ENCODE data around the gene OR8H2.
"Not testable (repeated sequence)": the region's sequence is repeated elsewhere in the genome, so short reads cannot be mapped to it uniquely, and the experiment has no call there.

OR8H2 gene, protein sequence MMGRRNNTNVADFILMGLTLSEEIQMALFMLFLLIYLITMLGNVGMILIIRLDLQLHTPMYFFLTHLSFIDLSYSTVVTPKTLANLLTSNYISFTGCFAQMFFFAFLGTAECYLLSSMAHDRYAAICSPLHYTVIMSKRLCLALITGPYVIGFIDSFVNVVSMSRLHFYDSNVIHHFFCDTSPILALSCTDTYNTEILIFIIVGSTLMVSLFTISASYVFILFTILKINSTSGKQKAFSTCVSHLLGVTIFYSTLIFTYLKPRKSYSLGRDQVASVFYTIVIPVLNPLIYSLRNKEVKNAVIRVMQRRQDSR

GRCh38 chr11:56103210-56103737 lies at the start of gene OR8H2:
TSS of gene OR8H2 (plus strand) at chr11:56103687. CDS start at chr11:56105043, 1,356 bp downstream.
- TF ChIP-seq, protein P1, sequence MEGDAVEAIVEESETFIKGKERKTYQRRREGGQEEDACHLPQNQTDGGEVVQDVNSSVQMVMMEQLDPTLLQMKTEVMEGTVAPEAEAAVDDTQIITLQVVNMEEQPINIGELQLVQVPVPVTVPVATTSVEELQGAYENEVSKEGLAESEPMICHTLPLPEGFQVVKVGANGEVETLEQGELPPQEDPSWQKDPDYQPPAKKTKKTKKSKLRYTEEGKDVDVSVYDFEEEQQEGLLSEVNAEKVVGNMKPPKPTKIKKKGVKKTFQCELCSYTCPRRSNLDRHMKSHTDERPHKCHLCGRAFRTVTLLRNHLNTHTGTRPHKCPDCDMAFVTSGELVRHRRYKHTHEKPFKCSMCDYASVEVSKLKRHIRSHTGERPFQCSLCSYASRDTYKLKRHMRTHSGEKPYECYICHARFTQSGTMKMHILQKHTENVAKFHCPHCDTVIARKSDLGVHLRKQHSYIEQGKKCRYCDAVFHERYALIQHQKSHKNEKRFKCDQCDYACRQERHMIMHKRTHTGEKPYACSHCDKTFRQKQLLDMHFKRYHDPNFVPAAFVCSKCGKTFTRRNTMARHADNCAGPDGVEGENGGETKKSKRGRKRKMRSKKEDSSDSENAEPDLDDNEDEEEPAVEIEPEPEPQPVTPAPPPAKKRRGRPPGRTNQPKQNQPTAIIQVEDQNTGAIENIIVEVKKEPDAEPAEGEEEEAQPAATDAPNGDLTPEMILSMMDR (IDR thresholded peaks at IDR 0.05; ENCODE audit: low read depth, low read length) = no peak
- DNase-seq (ENCODE audit: low read depth, low spot score) = no peak
- H3K4me3 ChIP-seq (ENCODE audit: low read depth, low read length) = no peak within 1 kb of the TSS
- in situ Hi-C loops (cut with HindIII; ENCODE audit: low sequenced_read_pairs) = no loop called here

GRCh38 chr11:56056366-56056765 lies 47.1 kb upstream of the OR8H2 start:
- in situ Hi-C loops (cut with HindIII; ENCODE audit: low sequenced_read_pairs); H3K4me3 ChIP-seq (ENCODE audit: low read depth, low read length); DNase-seq (ENCODE audit: low read depth, low spot score): not testable (repeated sequence)

GRCh38 chr11:56057661-56058237 lies 45.7 kb upstream of the OR8H2 start:
- in situ Hi-C loops (cut with HindIII; ENCODE audit: low sequenced_read_pairs); H3K4me3 ChIP-seq (ENCODE audit: low read depth, low read length); DNase-seq (ENCODE audit: low read depth, low spot score): not testable (repeated sequence)

- DNase-seq (ENCODE audit: low read depth, low spot score); H3K4me3 ChIP-seq (ENCODE audit: low read depth, low read length); in situ Hi-C loops (cut with HindIII; ENCODE audit: low sequenced_read_pairs): not testable (repeated sequence)
Measured at GRCh38 chr11:56058260-56058780, 45.2 kb upstream of the OR8H2 start.

- no peak overlapping the region for H3K4me3 ChIP-seq (ENCODE audit: low read depth, low read length)
- TF ChIP-seq, protein P1 (IDR thresholded peaks at IDR 0.05; ENCODE audit: low read depth, low read length) = no peak
- DNase-seq (ENCODE audit: low read depth, low spot score) = no peak
- in situ Hi-C loops (cut with HindIII; ENCODE audit: low sequenced_read_pairs) = no loop called here
Measured at GRCh38 chr11:56066980-56067379, 36.5 kb upstream of the OR8H2 start.

DNA sequence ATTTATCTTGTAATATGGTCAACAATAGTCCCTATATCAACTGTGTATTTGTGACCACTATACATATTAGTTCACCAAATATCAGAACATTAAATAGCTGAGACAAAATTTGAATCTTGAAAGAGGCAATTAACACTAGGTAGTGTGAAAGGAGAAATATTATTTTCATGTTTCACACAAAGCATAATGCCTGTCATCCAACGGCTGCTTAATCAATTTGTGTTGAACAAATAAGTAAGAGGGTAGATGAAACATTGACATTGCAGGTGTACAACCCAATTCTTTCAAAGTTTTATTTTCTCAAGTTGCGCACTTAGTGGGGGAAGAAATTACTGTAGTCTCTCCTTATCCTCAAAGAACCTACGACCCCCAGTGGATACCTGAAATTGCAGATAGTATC lies 13.8 kb upstream of the OR8H2 start:
- no peak for DNase-seq (ENCODE audit: low read depth, low spot score)
- TF ChIP-seq, protein P1 (IDR thresholded peaks at IDR 0.05; ENCODE audit: low read depth, low read length) = no peak
- in situ Hi-C loops (cut with HindIII; ENCODE audit: low sequenced_read_pairs) = no loop called here
- H3K4me3 ChIP-seq (ENCODE audit: low read depth, low read length) = no peak overlapping the region

DNA sequence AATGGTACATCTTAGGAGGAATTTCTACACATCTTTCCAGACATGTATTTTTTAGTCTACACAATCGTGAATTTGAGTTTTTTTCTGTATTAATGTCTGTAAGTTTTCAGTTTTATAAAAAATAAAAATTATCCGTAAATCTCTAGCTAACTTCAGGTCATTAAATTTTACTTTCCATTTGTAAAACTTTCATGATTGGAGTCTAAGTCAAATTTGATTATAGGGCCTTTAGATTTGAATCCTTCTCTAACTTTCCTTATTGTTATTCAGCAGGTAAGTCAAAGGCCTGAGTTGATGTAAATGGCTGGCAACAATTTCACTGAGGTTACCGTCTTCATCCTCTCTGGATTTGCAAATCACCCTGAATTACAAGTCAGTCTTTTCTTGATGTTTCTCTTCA lies 10.5 kb upstream of the OR8H2 start, which contains the start of gene OR8I2:
Gene OR8I2, plus strand, starts transcription at position 301 of the 400 bp plus-strand sequence. Its CDS starts 0 bp downstream, at position 301.
- in situ Hi-C loops (cut with HindIII; ENCODE audit: low sequenced_read_pairs) = no loop called here
- no peak for DNase-seq (ENCODE audit: low read depth, low spot score)
- no peak within 1 kb of the TSS for H3K4me3 ChIP-seq (ENCODE audit: low read depth, low read length)
- TF ChIP-seq, protein P1 (IDR thresholded peaks at IDR 0.05; ENCODE audit: low read depth, low read length) = no peak

- in situ Hi-C loops (cut with HindIII; ENCODE audit: low sequenced_read_pairs) = no loop called here
- TF ChIP-seq, protein P1 (IDR thresholded peaks at IDR 0.05; ENCODE audit: low read depth, low read length) = no peak
- H3K4me3 ChIP-seq (ENCODE audit: low read depth, low read length) = no peak within 1 kb of the TSS
- no peak for DNase-seq (ENCODE audit: low read depth, low spot score)
Measured at GRCh38 chr11:56122073-56122472, 18.6 kb downstream of the OR8H2 start, which contains the start of gene OR8H3. TSS of gene OR8H3 (plus strand) at chr11:56122373. CDS start at chr11:56122373, 0 bp downstream.

All from astrocyte of the spinal cord (primary cell).